Hippocampal formation (tissue), 2 donors: ENCODE measurements around the gene SPRED2.

ENCODE experiments used
- DNase-seq, 2 donors: peaks; one replicate each; lab custom pipeline; 2025; lab: John Stamatoyannopoulos, UW

The SPRED2 gene

GRCh38 chr2:65415091-65415490, 17.3 kb downstream of the SPRED2 start:
- DNase-seq: no peak

GRCh38 chr2:65413610-65414009, 18.8 kb downstream of the SPRED2 start:
- no peak for DNase-seq

- DNase-seq: no peak
Measured at GRCh38 chr2:65413106-65413505, 19.3 kb downstream of the SPRED2 start.

DNA sequence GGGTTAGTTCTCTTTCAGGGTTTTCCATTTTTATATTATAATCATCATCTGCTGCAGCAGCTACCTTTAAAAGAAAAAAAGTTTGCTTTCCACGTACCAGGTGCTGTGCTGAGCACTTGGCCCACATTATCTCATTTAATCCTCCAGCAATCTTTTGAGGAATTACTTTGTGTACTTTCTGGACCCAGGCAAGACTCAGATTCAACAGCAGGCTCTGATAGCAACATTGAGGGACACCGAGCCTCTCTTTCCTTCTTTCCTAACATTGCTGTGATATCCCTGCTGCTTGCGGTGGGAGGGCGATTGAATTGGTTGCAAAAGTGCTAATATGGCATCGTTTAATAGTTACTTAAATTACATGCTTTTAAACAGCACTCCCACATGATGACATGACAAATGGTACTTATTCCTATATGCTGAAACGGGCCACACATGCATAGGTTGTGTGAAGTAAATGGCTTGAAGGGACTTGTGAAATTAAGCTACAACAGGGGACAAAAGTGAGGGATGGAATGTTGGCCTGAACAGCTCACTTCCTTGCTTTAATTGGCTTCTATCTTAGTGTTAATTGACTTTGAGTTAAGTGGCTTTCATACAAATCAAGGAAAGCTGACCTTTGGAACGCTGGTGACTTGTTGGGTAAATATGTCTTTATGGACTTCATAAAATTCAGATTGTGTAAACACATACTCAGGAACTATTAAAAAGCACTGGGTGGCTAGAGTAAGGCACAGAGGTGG, 21.2 kb downstream of the SPRED2 start:
- DNase-seq: no peak

DNA sequence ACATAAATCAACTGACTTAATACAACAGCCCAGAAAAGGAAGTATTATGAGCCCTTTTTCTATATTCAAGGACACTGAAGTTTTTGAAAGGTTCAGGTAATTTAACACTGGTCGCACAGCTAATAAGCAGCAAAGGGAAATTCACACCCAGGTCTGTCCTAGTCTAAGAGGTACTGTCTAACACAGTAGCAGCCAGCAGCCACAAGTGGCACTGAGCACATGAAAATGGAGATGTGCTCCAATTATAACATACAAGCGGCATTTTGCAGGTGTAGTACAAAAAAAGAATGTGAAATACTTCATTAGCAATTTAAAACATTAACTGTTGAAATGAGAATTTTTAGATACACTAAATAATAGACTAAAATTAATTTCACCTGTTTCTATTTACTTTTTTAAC, 23.4 kb downstream of the SPRED2 start:
- DNase-seq: no peak

- DNase-seq: no peak
Measured at GRCh38 chr2:65407240-65407639, 25.2 kb downstream of the SPRED2 start.

- DNase-seq: no peak
Measured at GRCh38 chr2:65404988-65405697, 27.3 kb downstream of the SPRED2 start.

GRCh38 chr2:65403529-65403915, 28.9 kb downstream of the SPRED2 start:
- DNase-seq: no peak

- DNase-seq: no peak
Measured at GRCh38 chr2:65402780-65403528, 29.4 kb downstream of the SPRED2 start.

DNA sequence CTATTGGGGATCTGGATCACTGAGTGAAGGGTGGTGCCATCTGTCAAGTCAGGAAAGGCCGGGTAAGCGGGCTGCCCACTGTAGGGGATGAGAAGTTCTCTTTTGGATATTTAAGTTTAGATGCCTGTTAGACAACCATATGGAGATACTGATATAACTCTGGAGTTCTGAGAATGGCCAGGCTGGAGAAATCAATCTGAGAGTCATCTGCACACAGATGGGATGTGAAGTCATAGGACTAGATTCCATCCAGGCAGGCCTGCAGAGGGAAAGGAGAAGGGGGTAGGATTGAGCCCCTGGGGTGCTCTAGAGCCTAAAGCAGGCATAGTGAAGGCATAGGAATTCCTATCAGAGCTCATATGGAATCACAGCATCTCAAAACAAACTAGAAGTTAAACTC, 30.1 kb downstream of the SPRED2 start:
- no peak for DNase-seq

- no peak for DNase-seq
Measured at GRCh38 chr2:65397122-65397521, 35.3 kb downstream of the SPRED2 start.

- DNase-seq: no peak
Measured at GRCh38 chr2:65396348-65397026, 35.9 kb downstream of the SPRED2 start.

- no peak for DNase-seq
Measured at GRCh38 chr2:65395621-65396347, 36.6 kb downstream of the SPRED2 start.

GRCh38 chr2:65393743-65394422, 38.5 kb downstream of the SPRED2 start:
- no peak for DNase-seq

GRCh38 chr2:65393046-65393445, 39.4 kb downstream of the SPRED2 start:
- DNase-seq: no peak

DNA sequence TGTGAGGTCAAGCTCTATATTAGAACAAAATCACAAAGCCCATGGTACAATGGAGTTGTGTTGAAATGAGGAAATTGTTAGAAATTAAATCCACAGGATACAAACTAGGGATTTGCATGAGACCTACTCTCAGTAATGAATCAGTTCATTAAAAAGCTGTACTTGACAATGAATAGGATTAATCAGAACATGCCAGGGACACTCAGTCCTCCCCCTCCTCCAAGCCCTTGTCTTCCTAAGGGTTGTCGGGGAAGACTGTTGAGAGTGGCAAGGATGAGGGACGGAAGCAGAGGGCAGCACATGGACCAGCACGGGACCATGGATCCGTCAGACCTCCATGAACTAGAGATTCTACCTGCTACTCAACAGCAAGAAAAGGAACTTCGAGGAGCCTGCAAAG, 39.8 kb downstream of the SPRED2 start:
- no peak for DNase-seq

GRCh38 chr2:65390134-65390533, 42.3 kb downstream of the SPRED2 start:
- DNase-seq: no peak

GRCh38 chr2:65389476-65389875, 42.9 kb downstream of the SPRED2 start:
- no peak for DNase-seq

- no peak for DNase-seq
Measured at GRCh38 chr2:65388596-65389390, 43.6 kb downstream of the SPRED2 start.

DNA sequence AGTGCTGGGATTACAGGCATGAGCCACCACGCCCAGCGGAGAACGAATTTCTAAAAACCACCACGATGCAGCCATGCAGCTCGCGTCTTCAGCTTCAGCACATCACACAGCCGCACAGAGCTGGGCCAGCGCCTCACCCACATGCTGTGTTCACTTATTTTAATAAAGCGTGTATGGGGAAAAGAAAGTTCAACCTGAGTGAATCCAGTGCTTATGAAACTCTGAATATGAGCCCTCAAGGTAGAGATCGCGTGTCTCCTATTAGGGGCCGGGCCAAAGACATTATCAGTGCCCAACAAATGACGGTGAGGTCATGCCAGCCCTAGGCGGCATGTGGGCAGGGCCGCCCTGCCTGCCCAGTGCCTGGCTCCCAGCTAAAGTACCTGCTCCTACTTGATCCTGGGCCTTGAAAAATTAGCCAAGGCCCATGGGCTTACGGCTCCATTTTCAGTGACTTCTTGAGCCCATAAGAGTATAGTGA, 44.3 kb downstream of the SPRED2 start:
- no peak for DNase-seq
